GM18870 (cell line): ENCODE data around the gene UBP1.
"Not testable (repeated sequence)": the region's sequence is repeated elsewhere in the genome, so short reads cannot be mapped to it uniquely, and the experiment has no call there.

ENCODE experiments used
- ATAC-seq: cut with Tn5 transposase; IDR thresholded peaks from one replicate; pipeline ENCODE4 v1.9.1; 2021; ENCODE audit warnings: moderate library complexity; ENCODE audit not compliant: unreplicated experiment

Gene UBP1

GRCh38 chr3:33338936-33339465 is 101.2 kb downstream of the UBP1 start:
- ATAC-seq: not testable (repeated sequence)
